HUES6 (cell line): ENCODE measurements around the gene DAD1.
"Not testable (repeated sequence)": the region's sequence is repeated elsewhere in the genome, so short reads cannot be mapped to it uniquely, and the experiment has no call there.

Experiments used
- H3K27ac ChIP-seq: 2 replicates; pipeline ENCODE4 v1.7.0; 2013; ENCODE audit warnings: low read depth, mild to moderate bottlenecking, low read length, inconsistent platforms
- H3K27me3 ChIP-seq: 2 replicates; pipeline ENCODE4 v1.6.1; 2013; ENCODE audit warnings: low read length; ENCODE audit not compliant: control insufficient read depth, insufficient read depth
- H3K36me3 ChIP-seq: 2 replicates; pipeline ENCODE4 v1.6.1; 2013; ENCODE audit warnings: low read length; ENCODE audit not compliant: control insufficient read depth, insufficient read depth
- H3K4me1 ChIP-seq: 2 replicates; pipeline ENCODE4 v1.6.1; 2013; ENCODE audit warnings: low read length; ENCODE audit not compliant: control insufficient read depth, insufficient read depth
- H3K4me3 ChIP-seq: 2 replicates; pipeline ENCODE4 v1.5.1; 2013; ENCODE audit warnings: low read depth, low read length
- H3K9ac ChIP-seq: one replicate; pipeline ENCODE4 v1.6.1; 2013; ENCODE audit warnings: mild to moderate bottlenecking, low read length
- H3K9me3 ChIP-seq: 2 replicates; pipeline ENCODE4 v1.6.1; 2013; ENCODE audit warnings: low read depth, low read length; ENCODE audit not compliant: control insufficient read depth, insufficient read depth

Gene DAD1

GRCh38 chr14:22569106-22569736 is 19.8 kb downstream of the DAD1 start:
- Histone ChIP-seq H3K9ac (no peak overlapping the region), H3K4me3 (no peak overlapping the region), H3K4me1 (peaks cover 11% of the 10 kb centered on the region; the same call in 1 of the 2 replicates), H3K27ac (no peak overlapping the region), H3K27me3 (no peaks in the 10 kb centered on the region), H3K36me3 (peaks cover 61% of the 10 kb centered on the region), H3K9me3 (no peaks in the 10 kb centered on the region)

- H3K27me3 ChIP-seq: no peaks in the 10 kb centered on the region
- no peak overlapping the region for H3K9ac ChIP-seq
- H3K4me3 ChIP-seq: no peak overlapping the region
- peaks cover 5% of the 10 kb centered on the region; the same call in 1 of the 2 replicates for H3K4me1 ChIP-seq
- no peaks in the 10 kb centered on the region for H3K9me3 ChIP-seq
- no peak overlapping the region for H3K27ac ChIP-seq
- H3K36me3 ChIP-seq: peaks cover 52% of the 10 kb centered on the region
Observed at GRCh38 chr14:22567437-22567836, 21.6 kb downstream of the DAD1 start.

GRCh38 chr14:22566845-22567244 is 22.2 kb downstream of the DAD1 start:
- no peaks in the 10 kb centered on the region for H3K9me3 ChIP-seq
- H3K9ac ChIP-seq: no peak overlapping the region
- peaks cover 46% of the 10 kb centered on the region for H3K36me3 ChIP-seq
- H3K27me3 ChIP-seq: no peaks in the 10 kb centered on the region
- peaks cover 7% of the 10 kb centered on the region; the same call in 1 of the 2 replicates for H3K4me1 ChIP-seq
- H3K4me3 ChIP-seq: no peak overlapping the region
- no peak overlapping the region for H3K27ac ChIP-seq

GRCh38 chr14:22566266-22566665 is 22.8 kb downstream of the DAD1 start:
- not testable (repeated sequence) for H3K9me3 ChIP-seq, H3K27ac ChIP-seq, H3K27me3 ChIP-seq, H3K9ac ChIP-seq, H3K4me3 ChIP-seq
- Histone ChIP-seq H3K4me1 (peaks cover 12% of the 10 kb centered on the region; the same call in 1 of the 2 replicates), H3K36me3 (peaks cover 41% of the 10 kb centered on the region)

- Histone ChIP-seq H3K4me1 (peaks cover 14% of the 10 kb centered on the region; the same call in 1 of the 2 replicates), H3K27ac (no peak overlapping the region), H3K9me3 (no peaks in the 10 kb centered on the region), H3K4me3 (no peak overlapping the region), H3K27me3 (no peaks in the 10 kb centered on the region), H3K9ac (no peak overlapping the region), H3K36me3 (peaks cover 39% of the 10 kb centered on the region)
Observed at GRCh38 chr14:22565391-22565945, 23.6 kb downstream of the DAD1 start.

- Histone ChIP-seq H3K36me3 (peaks cover 37% of the 10 kb centered on the region), H3K27ac (no peak overlapping the region), H3K9ac (no peak overlapping the region), H3K9me3 (no peaks in the 10 kb centered on the region), H3K4me1 (peaks cover 15% of the 10 kb centered on the region; the same call in 1 of the 2 replicates), H3K27me3 (no peaks in the 10 kb centered on the region), H3K4me3 (no peak overlapping the region)
Observed at GRCh38 chr14:22564463-22564862, 24.6 kb downstream of the DAD1 start.

- Histone ChIP-seq H3K9me3 (no peaks in the 10 kb centered on the region), H3K27ac (no peak overlapping the region), H3K4me1 (peaks cover 20% of the 10 kb centered on the region; the same call in 1 of the 2 replicates), H3K4me3 (no peak overlapping the region), H3K36me3 (peaks cover 33% of the 10 kb centered on the region), H3K9ac (no peak overlapping the region), H3K27me3 (no peaks in the 10 kb centered on the region)
Observed at GRCh38 chr14:22563987-22564386, 25.0 kb downstream of the DAD1 start.

GRCh38 chr14:22561661-22562579 is 27.1 kb downstream of the DAD1 start:
- H3K9me3 ChIP-seq: no peaks in the 10 kb centered on the region
- H3K9ac ChIP-seq: peak overlapping the region; percentile 1
- peak overlapping the region; percentile 15; the same call in 1 of the 2 replicates for H3K27ac ChIP-seq
- peaks cover 33% of the 10 kb centered on the region for H3K4me1 ChIP-seq
- H3K4me3 ChIP-seq: no peak overlapping the region
- H3K36me3 ChIP-seq: peaks cover 20% of the 10 kb centered on the region
- no peaks in the 10 kb centered on the region for H3K27me3 ChIP-seq

- Histone ChIP-seq H3K9me3 (no peaks in the 10 kb centered on the region), H3K27me3 (no peaks in the 10 kb centered on the region), H3K9ac (peak overlapping the region; percentile 1), H3K36me3 (peaks cover 20% of the 10 kb centered on the region), H3K4me1 (peaks cover 38% of the 10 kb centered on the region), H3K4me3 (no peak overlapping the region), H3K27ac (peak overlapping the region; percentile 15; the same call in 1 of the 2 replicates)
Observed at GRCh38 chr14:22561366-22561660, 27.7 kb downstream of the DAD1 start.

GRCh38 chr14:22560662-22561365 is 28.2 kb downstream of the DAD1 start:
- Histone ChIP-seq H3K27ac (peak overlapping the region; percentile 15; the same call in 1 of the 2 replicates), H3K4me1 (peaks cover 41% of the 10 kb centered on the region), H3K4me3 (no peak overlapping the region), H3K9ac (no peak overlapping the region), H3K27me3 (no peaks in the 10 kb centered on the region), H3K36me3 (peaks cover 16% of the 10 kb centered on the region), H3K9me3 (no peaks in the 10 kb centered on the region)
